GM12874 (cell line): ENCODE measurements around the gene AURKB.

Experiments
- CTCF ChIP-seq: IDR thresholded peaks from 2 replicates; pipeline ENCODE4 v1.5.1; 2011; ENCODE audit warnings: low read depth, mild to moderate bottlenecking, control low read depth, low read length, moderate library complexity; ENCODE audit not compliant: insufficient read depth

AURKB gene

DNA sequence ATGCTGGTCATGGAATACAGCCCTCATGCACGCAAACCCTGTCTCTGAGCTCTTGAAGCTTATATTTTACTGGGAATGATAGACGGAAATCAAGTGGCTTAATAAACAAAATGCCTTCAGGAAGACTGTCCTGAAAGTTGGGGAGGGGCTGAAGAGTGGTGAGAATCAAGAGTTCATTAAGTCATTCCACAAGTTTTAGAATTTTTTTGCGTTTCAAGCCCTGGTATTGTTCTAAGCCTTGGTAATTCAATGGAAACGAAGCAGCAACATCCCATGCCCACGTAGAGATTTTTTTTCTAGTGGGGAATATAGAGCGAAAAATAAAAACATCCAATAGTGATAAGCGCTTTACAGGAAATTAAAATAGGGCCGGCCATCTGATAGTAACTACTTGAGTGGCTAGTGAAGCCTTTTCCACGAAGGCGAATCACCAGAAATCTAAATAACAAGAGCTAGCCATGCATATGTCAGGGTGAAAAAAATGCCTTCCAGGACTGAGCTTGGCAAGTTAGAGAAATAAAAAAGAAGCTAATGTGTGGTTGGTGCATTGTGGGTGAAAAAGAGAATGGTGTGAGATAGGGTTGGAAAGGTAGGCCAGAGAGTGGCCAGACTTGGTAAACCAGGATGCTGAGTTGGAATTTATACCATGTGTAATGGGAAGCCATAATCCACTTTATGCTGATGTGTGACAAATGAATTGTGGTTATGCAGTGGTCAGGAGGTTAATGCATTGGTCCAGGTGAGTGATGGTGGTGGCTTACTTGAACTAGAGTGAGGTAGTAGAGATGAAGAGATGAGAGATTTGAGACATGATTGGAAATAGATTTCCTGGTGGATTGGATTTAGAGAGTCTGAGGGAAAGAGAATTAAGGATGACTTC lies 39.5 kb upstream of the AURKB start:
- TF ChIP-seq CTCF, result no peak

- TF ChIP-seq CTCF, result no peak
Measured at GRCh38 chr17:8248751-8249607, 38.6 kb upstream of the AURKB start, which contains the start of gene PFAS. Gene PFAS, plus strand, starts transcription at chr17:8249289. Its CDS starts 4,649 bp downstream, at chr17:8253938.

DNA sequence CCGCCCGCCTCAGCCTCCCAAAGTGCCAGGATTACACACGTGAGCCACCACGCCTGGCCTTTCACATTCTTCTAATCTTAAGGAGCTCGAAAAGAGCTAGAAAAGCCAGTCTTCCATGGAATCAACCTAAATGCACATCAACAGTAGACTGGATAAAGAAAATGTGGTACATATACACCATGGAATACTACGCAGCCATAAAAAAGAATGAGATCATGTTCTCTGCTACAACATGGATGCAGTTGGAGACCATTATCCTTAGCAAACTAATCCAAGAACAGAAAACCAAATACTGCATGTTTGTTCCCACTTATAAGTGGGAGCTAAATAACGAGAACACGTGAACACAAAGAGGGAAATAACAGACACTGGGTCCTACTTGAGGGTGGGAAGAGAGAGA lies 34.4 kb upstream of the AURKB start:
- no peak for TF ChIP-seq CTCF

DNA sequence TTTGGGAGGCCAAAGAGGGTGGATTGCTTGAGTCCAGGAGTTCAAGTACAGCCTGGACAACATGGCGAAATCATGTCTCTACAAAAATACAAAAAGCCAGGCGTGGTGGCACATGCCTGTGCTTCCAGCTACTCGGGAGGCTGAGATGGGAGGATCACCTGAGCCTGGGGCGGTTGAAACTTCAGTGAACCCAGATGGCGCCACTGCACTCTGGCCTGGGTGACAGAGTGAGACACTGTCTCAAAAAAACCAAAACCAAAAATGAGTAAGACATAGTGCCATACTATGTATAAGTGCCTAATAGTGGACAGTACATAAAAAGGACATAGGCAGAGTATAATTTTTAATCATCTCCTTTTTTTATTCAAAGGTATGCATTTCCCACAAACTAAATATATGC lies 33.5 kb upstream of the AURKB start:
- no peak for TF ChIP-seq CTCF

DNA sequence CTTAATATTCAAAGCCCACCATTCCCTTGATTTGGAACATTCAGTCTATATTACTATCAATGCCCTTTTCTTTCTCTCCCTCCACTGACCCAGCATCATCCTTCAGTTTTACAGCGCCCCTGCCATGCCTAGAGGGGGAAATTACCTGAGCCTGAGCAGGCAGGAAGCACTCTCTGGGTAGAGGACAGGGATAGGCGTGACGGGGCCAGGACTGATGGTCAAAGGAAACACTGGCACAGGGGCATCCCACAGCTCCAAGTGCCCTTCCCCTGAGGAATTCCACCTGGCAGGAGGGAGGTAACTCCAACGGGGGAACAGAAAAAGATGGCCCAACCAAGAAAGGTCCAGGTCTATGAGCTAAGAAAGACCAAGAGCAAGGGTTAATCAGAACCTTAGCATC lies 27.5 kb upstream of the AURKB start:
- no peak for TF ChIP-seq CTCF

GRCh38 chr17:8237175-8237574 lies 26.8 kb upstream of the AURKB start:
- TF ChIP-seq CTCF, result no peak

DNA sequence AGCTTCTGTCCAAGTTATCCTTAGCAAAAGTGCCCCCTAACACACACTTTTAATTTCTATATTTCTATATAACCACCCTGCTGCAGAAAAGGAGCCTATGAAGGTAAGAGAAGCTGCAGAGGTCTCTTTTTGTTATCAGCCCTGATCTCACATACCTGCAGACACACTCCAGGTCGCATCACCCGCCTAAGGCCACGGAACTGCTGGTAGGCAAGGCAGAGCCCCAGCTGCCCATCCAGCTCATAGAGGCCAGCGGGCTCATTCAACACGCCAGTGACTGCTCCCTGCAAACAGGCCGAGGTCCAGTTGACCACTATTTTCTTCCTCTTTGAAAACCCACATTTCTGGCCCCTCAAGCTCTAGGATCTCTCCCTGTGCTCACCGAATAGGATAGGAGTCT lies 25.3 kb upstream of the AURKB start:
- no peak for TF ChIP-seq CTCF
